ENCODE results near the gene PTPRM. TPM values are rescaled to one million over a fixed set of nuclear protein-coding genes. Genes with fewer than 3 reads are reported as not detected.

Gene PTPRM
- total and polyA plus RNA-seq, 2 of the 4 experiments (the other 2 are of a cell fraction) = 28.3 to 51.2 TPM

GRCh38 chr18:8029061-8029460 is 461.9 kb downstream of the PTPRM start:
- Histone ChIP-seq H3K23ac (ENCODE audit: low read depth, low read length) (no peak overlapping the region), H2AK9ac (replicated peaks; ENCODE audit: low read depth, low read length, poor library complexity) (no peak overlapping the region), H2BK20ac (ENCODE audit: low read depth, low read length) (no peak overlapping the region), H2BK5ac (ENCODE audit: low read depth, low read length, poor library complexity, severe bottlenecking) (no peak overlapping the region), H2AK5ac (ENCODE audit: low read depth, low read length) (no peak overlapping the region), H3K9me3 (ENCODE audit: control insufficient read depth, insufficient read depth, low read length) (no peaks in the 10 kb centered on the region), H2BK15ac (ENCODE audit: low read depth, low read length) (no peak overlapping the region), H2BK120ac (ENCODE audit: low read depth, low read length) (no peak overlapping the region), H3K27ac (ENCODE audit: insufficient read depth, low read length) (no peak overlapping the region), H3K4me1 (ENCODE audit: control insufficient read depth, insufficient read depth, low read length) (no peaks in the 10 kb centered on the region), H3K27me3 (ENCODE audit: control insufficient read depth, insufficient read depth, low read length) (no peaks in the 10 kb centered on the region), H3K79me1 (ENCODE audit: low read depth in 1 of 2, low read length in 2 of 2) (peaks cover 4% of the 10 kb centered on the region in 2 experiments; a peak in 2 of 4 replicates), H4K91ac (ENCODE audit: insufficient read depth, low read depth, low read length) (no peak overlapping the region), H3K4me2 (ENCODE audit: low read depth, low read length) (no peak overlapping the region), H3K18ac (ENCODE audit: low read depth, low read length) (no peak overlapping the region), H4K8ac (ENCODE audit: low read depth in 2 of 2, low read length in 2 of 2) (no peak overlapping the region), H3K56ac (ENCODE audit: extremely low read depth, insufficient read depth, low read length) (no peak overlapping the region), H4K5ac (ENCODE audit: low read depth, low read length) (no peak overlapping the region), H3K4ac (ENCODE audit: low read depth, low read length) (no peak overlapping the region), H2AFZ (replicated peaks; ENCODE audit: low read length, poor library complexity) (no peak overlapping the region), H3K14ac (replicated peaks; ENCODE audit: low read depth, low read length) (no peak overlapping the region), H4K20me1 (ENCODE audit: insufficient read depth, low read length) (no peaks in the 10 kb centered on the region), H3K4me3 (ENCODE audit: insufficient read depth, low read depth, low read length) (no peak overlapping the region), H3K9ac (ENCODE audit: low read depth, low read length) (no peak overlapping the region), H3K36me3 (ENCODE audit: control insufficient read depth, insufficient read depth, low read length) (no peaks in the 10 kb centered on the region), H3K9me1 (ENCODE audit: insufficient read depth, low read length) (peaks cover 8% of the 10 kb centered on the region; the same call in 1 of the 2 replicates)
- ChIA-PET CTCF (no interaction called here), POLR2A (ENCODE audit: unreplicated experiment) (no interaction called here)
- intact Hi-C loops (cut with micrococcal nuclease) = no loop called here
- in situ Hi-C loops (cut with MboI; ENCODE audit: low sequenced_read_pairs) = no loop called here
- BruUV-seq (replicated peaks) = no TSS peak
- no peak for DNase-seq
- no peak for TF ChIP-seq RCOR1 (IDR thresholded peaks at IDR 0.05; ENCODE audit: insufficient replicate concordance, low read length)
- ATAC-seq (ENCODE audit: low read depth) = no peak
- dilution Hi-C loops (cut with HindIII; ENCODE audit: low sequenced_read_pairs, unreplicated experiment) = no loop called here
